Tibial artery (tissue), 4 donors: ENCODE data around the gene IFI6.

ENCODE experiments used
- DNase-seq, 2 donors: peaks; one replicate each; pipeline ENCODE4 v3.0.0-alpha.2; 2019
- H3K27ac ChIP-seq, 2 donors: fragments of 200-600 bp; sonication (generic) in 1 of 2; 1 replicate in 1 of 2; 2 replicates in 1 of 2; pipeline ENCODE4 v1.5.1; 2018 to 2019; ENCODE audit warnings: mild to moderate bottlenecking in 1 of 2
- H3K27me3 ChIP-seq, 2 donors: fragments of 200-600 bp; sonication (generic) in 1 of 2; one replicate each; pipeline versions ENCODE4 v1.5.1 to v1.6.0; 2016 to 2019
- H3K36me3 ChIP-seq, 3 donors: fragments of 200-600 bp; sonication (generic) in 2 of 3; one replicate each; pipeline ENCODE4 v1.5.1; 2016 to 2019; ENCODE audit warnings: mild to moderate bottlenecking in 2 of 3
- H3K4me1 ChIP-seq, 4 donors: fragments of 200-600 bp; sonication (generic) in 2 of 4; 1 replicate in 3 of 4; 2 replicates in 1 of 4; pipeline ENCODE4 v1.5.1; 2016 to 2019
- H3K4me3 ChIP-seq, 2 donors: fragments of 200-600 bp; sonication (generic) in 1 of 2; 1 replicate in 1 of 2; 2 replicates in 1 of 2; pipeline ENCODE4 v1.5.1; 2018 to 2019; ENCODE audit warnings: mild to moderate bottlenecking in 2 of 2
- H3K9me3 ChIP-seq, 3 donors: fragments of 200-600 bp; sonication (generic) in 1 of 3; one replicate each; pipeline ENCODE4 v1.5.1; 2016 to 2019
- intact Hi-C: fragments of 100-400 bp; cut with DNase I; formaldehyde crosslinking; loops from one replicate; pipeline ENCODE4 v1.15.0; 2023; ENCODE audit warnings: low total_unique reads
- TF ChIP-seq, protein P1 (sequence below), 2 experiments: fragments of 200-600 bp in 1 of 2; fragments of 450-650 bp in 1 of 2; IDR thresholded peaks; one replicate each; pipeline ENCODE4 v1.5.1; 2017 to 2019; ENCODE audit warnings: antibody characterized with exemption in 2 of 2, mild to moderate bottlenecking in 1 of 2, moderate library complexity in 1 of 2

The IFI6 gene

GRCh38 chr1:27662707-27663393 lies 9.1 kb downstream of the IFI6 start:
- Histone ChIP-seq H3K36me3 (peaks cover 0 to 5% (median 0%) of the 10 kb centered on the region in 3 donors), H3K27ac (peak overlapping the region; percentile 2 to 25), H3K9me3 (no peaks in the 10 kb centered on the region), H3K27me3 (no peaks in the 10 kb centered on the region), H3K4me3 (no peak overlapping the region), H3K4me1 (peaks cover 3 to 37% (median 17%) of the 10 kb centered on the region in 4 donors)
- intact Hi-C loops = loop anchor here (2.0 to 10.0 kb wide), 3 partner anchors 16 to 268 kb away; partner anchors contain the start of gene GPR3
- TF ChIP-seq, protein P1, sequence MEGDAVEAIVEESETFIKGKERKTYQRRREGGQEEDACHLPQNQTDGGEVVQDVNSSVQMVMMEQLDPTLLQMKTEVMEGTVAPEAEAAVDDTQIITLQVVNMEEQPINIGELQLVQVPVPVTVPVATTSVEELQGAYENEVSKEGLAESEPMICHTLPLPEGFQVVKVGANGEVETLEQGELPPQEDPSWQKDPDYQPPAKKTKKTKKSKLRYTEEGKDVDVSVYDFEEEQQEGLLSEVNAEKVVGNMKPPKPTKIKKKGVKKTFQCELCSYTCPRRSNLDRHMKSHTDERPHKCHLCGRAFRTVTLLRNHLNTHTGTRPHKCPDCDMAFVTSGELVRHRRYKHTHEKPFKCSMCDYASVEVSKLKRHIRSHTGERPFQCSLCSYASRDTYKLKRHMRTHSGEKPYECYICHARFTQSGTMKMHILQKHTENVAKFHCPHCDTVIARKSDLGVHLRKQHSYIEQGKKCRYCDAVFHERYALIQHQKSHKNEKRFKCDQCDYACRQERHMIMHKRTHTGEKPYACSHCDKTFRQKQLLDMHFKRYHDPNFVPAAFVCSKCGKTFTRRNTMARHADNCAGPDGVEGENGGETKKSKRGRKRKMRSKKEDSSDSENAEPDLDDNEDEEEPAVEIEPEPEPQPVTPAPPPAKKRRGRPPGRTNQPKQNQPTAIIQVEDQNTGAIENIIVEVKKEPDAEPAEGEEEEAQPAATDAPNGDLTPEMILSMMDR (IDR thresholded peaks at IDR 0.05) = peak; percentile 89 to 96
- DNase-seq = peak; percentile 86 to 89

DNA sequence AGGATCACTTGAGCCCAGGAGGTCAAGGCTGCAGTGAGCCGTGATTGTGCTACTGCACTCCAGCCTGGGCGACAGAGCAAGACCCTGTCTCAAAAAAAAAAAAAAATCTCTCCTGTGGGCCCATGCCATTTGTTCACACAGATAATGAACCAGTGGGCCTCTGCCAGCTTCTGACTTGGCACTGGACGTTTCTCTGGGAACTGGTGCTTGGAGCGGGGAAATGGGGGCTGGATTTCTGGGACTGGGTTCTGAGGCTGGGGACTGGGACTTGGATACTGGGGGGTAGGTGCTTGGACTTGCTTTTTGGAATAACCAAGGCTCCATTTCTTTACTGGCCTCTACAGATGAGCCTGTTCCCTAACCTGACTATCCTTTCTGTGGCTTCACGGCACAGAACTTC lies 9.7 kb downstream of the IFI6 start:
- Histone ChIP-seq H3K27ac (no peak overlapping the region), H3K36me3 (no peaks in the 10 kb centered on the region), H3K27me3 (no peaks in the 10 kb centered on the region), H3K4me3 (no peak overlapping the region), H3K9me3 (no peaks in the 10 kb centered on the region), H3K4me1 (peaks cover 3 to 37% (median 17%) of the 10 kb centered on the region in 4 donors)
- intact Hi-C loops = loop anchor here (2.0 to 10.0 kb wide), 3 partner anchors 15 to 267 kb away; partner anchors contain the start of gene GPR3
- TF ChIP-seq, protein P1 (IDR thresholded peaks at IDR 0.05) = no peak
- no peak for DNase-seq

DNA sequence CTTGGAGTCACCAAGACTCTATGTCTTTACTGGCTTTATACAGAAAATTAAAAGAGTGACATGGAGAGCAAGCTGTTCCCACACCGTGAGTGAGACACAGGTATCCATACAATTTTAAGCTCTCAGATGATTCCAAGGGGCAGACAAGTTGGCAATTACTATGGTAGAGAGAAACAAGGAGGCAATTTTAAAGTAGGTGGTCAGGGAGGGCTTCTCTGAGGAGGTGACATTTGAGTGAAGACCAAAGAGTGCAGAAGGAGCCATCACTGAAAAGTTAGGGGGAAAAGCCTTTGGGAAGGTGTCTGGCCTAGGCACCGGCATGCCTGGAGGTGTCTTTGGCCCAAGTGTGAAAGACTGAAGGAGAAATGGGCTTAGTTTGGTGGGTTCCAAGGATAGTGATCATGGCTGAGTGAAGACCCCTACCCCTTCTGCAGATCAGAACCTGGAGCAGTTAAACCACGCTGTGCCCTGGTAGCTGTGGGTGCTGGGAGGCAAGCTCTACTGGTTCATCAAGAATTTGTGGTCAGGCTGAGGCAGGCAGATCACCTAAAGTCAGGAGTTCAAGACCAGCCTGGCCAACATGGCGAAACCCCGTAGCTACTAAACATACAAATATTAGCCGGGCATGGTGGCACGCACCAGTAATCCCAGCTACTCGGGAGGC lies 10.4 kb downstream of the IFI6 start:
- no peak overlapping the region for H3K4me3 ChIP-seq
- intact Hi-C loops = loop anchor here (2.0 to 10.0 kb wide), 3 partner anchors 15 to 267 kb away; partner anchors contain the start of gene GPR3
- H3K9me3 ChIP-seq = no peaks in the 10 kb centered on the region
- H3K27me3 ChIP-seq = no peaks in the 10 kb centered on the region
- DNase-seq = no peak
- peaks cover 3 to 37% (median 17%) of the 10 kb centered on the region in 4 donors for H3K4me1 ChIP-seq
- H3K27ac ChIP-seq = no peak overlapping the region
- no peaks in the 10 kb centered on the region for H3K36me3 ChIP-seq
- TF ChIP-seq, protein P1 (IDR thresholded peaks at IDR 0.05) = no peak

DNA sequence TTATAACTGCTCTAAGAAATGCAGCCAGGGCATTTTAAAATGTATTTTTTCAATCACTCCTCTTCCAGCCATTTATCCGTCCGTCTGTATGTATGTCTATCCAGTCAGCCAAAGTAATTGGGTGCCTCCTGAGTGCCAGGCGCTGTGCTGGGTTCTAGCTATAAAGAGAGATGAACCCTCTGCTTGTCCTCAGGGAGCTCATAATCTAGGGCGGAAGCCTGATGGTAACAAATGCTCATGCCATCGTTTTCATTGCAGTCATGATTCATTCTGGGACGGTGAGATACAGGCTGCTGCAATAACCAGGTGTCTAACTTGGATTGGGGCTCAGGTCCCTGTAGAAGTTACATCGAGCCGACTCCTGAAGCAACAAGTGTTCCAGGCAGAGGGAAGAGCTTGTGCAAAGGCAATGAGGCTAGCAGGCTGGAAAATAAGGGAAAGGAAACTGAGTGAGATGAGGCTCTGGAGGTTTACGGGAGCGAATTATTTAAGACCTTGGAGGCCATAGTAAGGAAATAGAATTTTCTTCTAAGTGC lies 11.6 kb downstream of the IFI6 start:
- Histone ChIP-seq H3K4me3 (peak overlapping the region; percentile 65 to 80), H3K27ac (peak overlapping the region; percentile 91 to 97), H3K36me3 (no peaks in the 10 kb centered on the region), H3K4me1 (peaks cover 3 to 49% (median 21%) of the 10 kb centered on the region in 4 donors), H3K9me3 (no peaks in the 10 kb centered on the region), H3K27me3 (no peaks in the 10 kb centered on the region)
- DNase-seq = no peak
- intact Hi-C loops = loop anchor here (10.0 kb wide), 2 partner anchors 106 to 266 kb away; partner anchors contain the start of gene GPR3
- TF ChIP-seq, protein P1 (IDR thresholded peaks at IDR 0.05) = no peak

GRCh38 chr1:27659497-27660299 lies 12.3 kb downstream of the IFI6 start:
- DNase-seq = peak; percentile 90 to 95
- Histone ChIP-seq H3K9me3 (no peaks in the 10 kb centered on the region), H3K27ac (peak overlapping the region; percentile 91 to 97), H3K4me3 (peak overlapping the region; percentile 65 to 80), H3K27me3 (no peaks in the 10 kb centered on the region), H3K4me1 (peaks cover 3 to 50% (median 21%) of the 10 kb centered on the region in 4 donors), H3K36me3 (no peaks in the 10 kb centered on the region)
- intact Hi-C loops = loop anchor here (10.0 kb wide), 2 partner anchors 105 to 265 kb away; partner anchors contain the start of gene GPR3
- TF ChIP-seq, protein P1 (IDR thresholded peaks at IDR 0.05) = no peak
